GM19023 (cell line): Measurements from ENCODE around the gene PPP1R11.
"Not testable (repeated sequence)": the region's sequence is repeated elsewhere in the genome, so short reads cannot be mapped to it uniquely, and the experiment has no call there.

ENCODE experiments used
- ATAC-seq: cut with Tn5 transposase; IDR thresholded peaks from one replicate; pipeline ENCODE4 v1.9.1; 2021; ENCODE audit warnings: mild to moderate bottlenecking, moderate library complexity; ENCODE audit not compliant: unreplicated experiment

The PPP1R11 gene

DNA sequence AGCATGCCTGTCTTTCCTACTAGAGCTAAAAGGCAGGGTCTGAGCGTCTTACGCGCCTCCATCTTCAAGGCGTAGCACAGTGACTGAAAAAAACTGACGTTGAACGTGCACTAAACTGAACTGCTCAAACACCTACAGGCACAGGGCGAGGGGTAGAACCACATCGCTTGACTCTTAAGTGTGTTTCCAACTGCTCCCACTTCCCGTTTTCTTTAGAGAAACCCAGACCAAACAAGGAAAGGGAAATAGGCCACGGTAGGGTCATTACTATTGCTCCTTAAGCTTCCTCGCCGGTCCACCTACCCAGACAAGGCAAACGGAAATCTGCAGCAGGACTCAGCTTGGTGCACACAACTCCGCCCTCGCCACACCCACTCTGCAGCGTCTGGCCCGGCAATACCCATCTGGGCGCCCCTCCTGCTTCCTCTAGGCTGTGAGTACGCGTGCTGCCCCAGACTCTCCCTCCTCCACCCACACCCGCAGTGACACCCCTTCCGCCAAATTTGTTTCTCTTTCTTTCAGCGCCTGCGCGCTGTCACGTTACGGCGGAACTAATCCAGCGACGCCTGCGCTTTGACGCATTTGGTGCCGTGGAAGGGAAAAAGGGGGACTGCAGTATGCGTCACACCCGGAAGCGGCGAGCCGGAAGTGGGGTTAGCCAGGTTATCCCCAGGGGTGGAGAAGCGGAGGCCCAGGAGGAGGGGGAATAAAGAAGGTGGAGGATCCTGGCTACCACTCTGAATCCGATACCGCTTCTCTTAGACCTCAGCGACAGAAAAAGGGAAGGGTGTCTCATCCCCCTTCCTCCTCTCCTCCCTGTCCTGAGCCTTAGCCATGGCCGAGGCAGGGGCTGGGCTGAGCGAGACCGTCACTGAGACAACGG lies at the start of gene PPP1R11:
Gene PPP1R11 (plus strand): TSS at position 622 of the 883 bp plus-strand sequence. CDS start 213 bp downstream, at position 835.
- ATAC-seq, result peak; percentile 97

DNA sequence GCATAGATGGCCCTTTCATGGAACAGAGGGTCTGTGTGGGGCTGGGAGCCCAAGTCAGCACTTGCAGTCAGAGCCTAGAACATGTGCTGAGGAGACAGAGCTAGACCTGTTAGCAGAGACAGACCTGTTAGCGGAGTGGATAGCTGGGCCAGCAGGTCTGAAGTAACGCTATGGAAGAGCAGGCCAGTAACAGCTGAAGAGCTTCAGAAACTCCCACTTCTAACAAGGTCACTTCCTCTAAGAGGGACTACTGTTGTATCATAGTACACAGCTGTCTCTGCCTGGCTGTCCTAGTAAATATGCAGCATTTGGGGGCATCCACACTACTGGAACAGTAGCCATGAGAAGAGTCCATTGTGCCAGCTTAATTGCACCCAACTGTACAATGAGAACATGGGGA lies 47.2 kb upstream of the PPP1R11 start:
- ATAC-seq, result no peak

- ATAC-seq, result no peak
These were observed 46.4 kb upstream of the PPP1R11 start for GRCh38 chr6:30020626-30021025.

DNA sequence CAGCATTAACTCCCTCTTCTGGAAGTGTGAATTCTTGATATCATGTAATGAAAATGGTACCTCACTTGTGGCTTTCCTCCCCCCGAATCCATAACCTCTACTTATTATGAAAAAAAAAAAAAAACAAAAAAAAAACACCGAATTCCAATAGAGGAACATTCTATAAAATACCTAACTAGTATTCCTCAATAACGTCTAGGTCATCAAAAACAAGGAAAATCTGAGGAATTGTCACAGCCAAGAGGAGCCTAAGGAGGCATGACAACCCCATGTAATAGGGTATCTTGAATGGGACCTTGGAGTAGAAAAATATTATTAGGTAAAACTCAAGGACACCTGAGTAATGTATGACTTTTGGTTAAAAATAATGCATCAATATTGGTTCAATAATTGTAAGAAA lies 44.8 kb upstream of the PPP1R11 start:
- ATAC-seq, result no peak

- not testable (repeated sequence) for ATAC-seq
These were observed 44.3 kb upstream of the PPP1R11 start for GRCh38 chr6:30022712-30023111.

DNA sequence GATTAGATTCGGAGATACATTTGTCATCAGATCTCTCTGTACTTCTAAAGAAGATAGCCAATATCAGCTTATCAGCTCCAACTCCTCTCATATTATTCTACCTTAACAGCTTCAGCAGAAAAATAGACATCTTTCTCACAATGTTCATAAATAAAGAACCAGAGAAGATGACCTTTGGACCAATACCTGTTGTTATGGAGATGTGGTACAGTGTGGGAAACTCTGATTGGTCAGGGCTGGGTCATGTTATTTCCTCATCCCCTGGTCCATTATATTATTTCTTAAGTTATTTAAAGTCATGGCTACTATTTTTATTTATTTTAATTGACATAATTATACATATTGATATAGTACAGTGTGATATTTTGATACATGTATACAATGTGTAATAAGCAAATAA lies 41.8 kb upstream of the PPP1R11 start:
- ATAC-seq, result no peak

DNA sequence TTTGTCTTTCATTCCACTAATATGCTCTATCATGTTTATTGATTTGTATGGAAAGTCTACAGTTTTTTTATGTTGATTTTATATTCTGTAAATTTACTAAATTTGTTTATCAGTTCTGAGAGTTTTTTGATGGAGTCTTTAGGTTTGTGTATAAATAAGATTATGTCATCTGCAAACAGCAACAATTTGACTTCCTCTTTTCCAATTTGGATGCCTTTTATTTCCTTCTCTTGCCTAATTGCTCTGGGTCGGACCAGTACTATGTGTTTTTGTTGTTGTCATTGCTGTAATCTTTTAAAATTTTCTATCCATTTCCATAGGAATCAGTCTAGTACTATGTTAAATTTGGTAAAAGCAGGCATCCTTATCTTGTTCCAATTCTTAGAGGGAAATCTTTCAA lies 37.4 kb upstream of the PPP1R11 start:
- no peak for ATAC-seq

- ATAC-seq, result no peak
These were observed 35.6 kb upstream of the PPP1R11 start for GRCh38 chr6:30031381-30031780.

- not testable (repeated sequence) for ATAC-seq
These were observed 33.6 kb upstream of the PPP1R11 start for GRCh38 chr6:30033440-30033839.

DNA sequence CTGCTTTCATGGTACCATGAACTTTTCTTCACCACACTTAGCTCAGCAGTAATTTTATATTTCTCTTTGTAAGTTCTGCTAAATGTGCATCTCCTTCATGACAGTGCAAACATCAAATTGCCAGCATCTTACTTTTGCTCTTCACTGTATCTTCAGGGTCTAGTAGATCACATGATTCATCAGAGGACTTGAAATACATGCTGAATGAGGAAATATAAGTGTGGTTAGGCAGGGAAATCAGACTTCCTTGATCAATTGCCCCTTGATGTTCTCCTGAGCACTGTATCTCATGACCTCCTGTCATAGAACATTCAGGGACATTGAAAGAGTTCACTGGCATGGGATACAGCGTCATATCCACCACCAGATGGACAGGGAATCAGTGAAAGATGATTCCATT lies 31.2 kb upstream of the PPP1R11 start:
- ATAC-seq, result no peak

DNA sequence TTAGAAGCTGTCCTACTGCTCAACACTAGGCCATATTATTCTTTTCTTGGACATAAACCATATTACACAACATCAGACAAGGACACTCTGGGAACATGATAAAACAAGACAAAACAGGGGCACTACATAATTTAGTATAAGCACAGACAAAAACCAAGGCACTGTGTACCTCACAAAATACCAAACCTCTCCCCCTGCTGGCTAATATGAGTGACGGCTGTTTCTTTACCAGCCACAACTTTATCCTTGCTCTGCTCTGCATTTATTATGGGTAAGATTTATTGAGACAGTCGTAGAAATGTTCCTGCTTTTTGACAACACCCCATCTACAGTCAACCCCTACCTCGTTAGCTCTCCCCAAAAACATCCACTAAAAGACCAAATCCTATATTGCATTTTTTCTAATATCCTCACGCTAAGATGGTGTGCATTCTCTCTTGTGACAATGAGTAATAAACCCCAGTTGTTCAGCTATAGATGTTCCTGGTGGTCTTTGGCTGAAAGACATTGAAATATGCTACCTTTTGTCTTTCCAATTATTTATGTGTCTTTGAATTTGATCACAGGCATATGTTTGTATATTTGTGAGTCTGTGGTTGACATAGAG lies 29.7 kb upstream of the PPP1R11 start:
- no peak for ATAC-seq

GRCh38 chr6:30041221-30041620 lies 25.8 kb upstream of the PPP1R11 start:
- no peak for ATAC-seq

- no peak for ATAC-seq
These were observed 25.2 kb upstream of the PPP1R11 start for GRCh38 chr6:30041821-30042220.

DNA sequence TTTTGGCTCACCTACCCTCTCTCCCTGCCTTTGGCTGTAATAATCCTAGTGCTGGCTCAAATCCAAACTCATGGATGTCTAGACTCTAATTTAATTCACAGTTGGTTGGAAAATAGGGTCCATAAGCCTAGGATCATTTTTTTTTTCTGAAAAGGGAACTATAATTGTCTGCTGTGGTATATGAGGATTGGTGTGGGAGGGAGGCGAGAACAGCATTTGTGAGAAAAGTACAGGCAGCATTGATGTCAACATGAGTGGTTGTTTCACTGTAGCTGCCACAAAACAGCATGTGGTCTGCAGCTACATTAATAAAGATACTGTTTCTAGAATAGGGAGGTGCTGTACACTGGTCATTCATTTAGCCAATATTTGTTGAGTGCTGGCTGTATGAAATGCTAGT lies 24.5 kb upstream of the PPP1R11 start:
- ATAC-seq, result no peak

- ATAC-seq, result no peak
These were observed 24.1 kb upstream of the PPP1R11 start for GRCh38 chr6:30042914-30043313.

GRCh38 chr6:30043744-30044143 lies 23.3 kb upstream of the PPP1R11 start:
- ATAC-seq, result no peak

GRCh38 chr6:30044630-30045029 lies 22.4 kb upstream of the PPP1R11 start:
- no peak for ATAC-seq

DNA sequence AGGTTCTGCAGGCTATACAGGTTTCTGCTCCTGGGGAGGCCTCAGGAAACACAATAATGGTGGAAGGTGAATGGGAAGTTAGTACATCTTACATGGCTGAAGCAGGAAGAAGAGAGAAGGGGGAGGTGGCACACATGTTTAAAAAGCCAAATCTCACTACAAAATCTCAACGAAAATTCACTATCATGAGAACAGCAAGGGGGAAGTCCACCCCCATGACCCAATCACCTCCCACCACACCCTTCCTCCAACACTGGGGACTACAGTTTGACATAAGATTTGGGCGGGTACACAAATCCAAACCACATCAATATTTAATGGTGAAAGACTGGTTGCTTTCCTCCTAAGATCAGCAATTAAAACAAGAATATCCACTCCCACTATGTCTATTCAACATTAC lies 19.8 kb upstream of the PPP1R11 start:
- no peak for ATAC-seq

GRCh38 chr6:30053682-30054081 lies 13.3 kb upstream of the PPP1R11 start:
- ATAC-seq, result no peak

- ATAC-seq, result no peak
These were observed 11.5 kb upstream of the PPP1R11 start for GRCh38 chr6:30055513-30055912.

DNA sequence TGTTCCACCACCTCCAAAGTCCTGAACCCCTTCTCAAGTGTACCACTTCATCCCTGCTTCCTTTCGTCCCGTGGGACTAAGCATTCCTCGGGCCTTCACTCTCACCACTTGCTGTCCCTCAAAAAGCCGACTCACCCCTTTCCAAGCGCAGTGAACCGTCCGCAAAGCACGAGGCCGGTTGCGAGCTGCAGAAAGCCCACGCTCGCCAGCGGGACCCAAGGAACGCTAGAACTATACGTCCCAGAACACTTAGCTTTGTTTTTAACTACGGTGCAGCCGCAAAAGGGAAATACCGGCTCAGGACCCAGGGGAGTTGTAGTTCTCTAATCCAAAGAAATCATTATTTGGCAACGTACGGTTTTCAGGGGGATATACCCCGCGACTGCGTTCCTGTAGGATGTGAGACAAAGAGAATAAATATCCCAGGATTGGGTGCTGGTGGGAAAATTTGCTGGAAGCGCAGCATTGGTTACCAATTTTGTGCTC lies 6.3 kb upstream of the PPP1R11 start:
- peak; percentile 22 for ATAC-seq
